ENCODE data around the gene TRIM69.
"Not testable (repeated sequence)": the region's sequence is repeated elsewhere in the genome, so short reads cannot be mapped to it uniquely, and the experiment has no call there.

TRIM69 gene, protein sequence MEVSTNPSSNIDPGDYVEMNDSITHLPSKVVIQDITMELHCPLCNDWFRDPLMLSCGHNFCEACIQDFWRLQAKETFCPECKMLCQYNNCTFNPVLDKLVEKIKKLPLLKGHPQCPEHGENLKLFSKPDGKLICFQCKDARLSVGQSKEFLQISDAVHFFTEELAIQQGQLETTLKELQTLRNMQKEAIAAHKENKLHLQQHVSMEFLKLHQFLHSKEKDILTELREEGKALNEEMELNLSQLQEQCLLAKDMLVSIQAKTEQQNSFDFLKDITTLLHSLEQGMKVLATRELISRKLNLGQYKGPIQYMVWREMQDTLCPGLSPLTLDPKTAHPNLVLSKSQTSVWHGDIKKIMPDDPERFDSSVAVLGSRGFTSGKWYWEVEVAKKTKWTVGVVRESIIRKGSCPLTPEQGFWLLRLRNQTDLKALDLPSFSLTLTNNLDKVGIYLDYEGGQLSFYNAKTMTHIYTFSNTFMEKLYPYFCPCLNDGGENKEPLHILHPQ

DNA sequence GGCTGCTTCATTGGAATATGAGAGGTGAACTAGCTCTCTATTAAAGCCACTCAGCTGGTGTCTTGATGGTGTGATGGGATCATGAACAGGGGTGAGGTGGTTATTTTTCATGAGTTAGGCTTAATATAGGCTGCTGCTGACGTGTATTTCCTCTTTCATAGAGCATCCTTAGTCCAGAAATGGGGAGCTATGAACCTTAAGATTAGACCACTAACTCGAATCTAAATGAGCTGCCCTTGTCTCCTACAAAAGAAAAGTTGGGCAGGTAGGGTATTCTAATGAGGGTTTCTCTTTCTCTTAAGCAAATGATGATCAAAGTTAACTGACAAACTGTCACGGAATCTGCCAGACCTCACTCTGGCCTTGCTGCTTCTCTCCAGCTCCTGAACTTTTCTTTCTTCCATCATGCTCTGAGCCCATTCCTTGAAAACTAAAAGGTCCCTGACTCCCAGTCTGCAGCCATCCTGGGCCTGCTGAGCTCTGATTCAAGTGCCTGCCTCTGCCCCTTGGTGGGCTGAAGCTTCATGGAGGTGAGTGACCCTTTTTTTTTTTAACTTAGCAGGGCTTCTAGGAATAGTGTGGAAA, at the start of gene TRIM69:
TRIM69 (plus strand) TSS at position 348 of the 585 bp plus-strand sequence; CDS start at position 525, 177 bp downstream.
- no peak for DNase-seq

DNA sequence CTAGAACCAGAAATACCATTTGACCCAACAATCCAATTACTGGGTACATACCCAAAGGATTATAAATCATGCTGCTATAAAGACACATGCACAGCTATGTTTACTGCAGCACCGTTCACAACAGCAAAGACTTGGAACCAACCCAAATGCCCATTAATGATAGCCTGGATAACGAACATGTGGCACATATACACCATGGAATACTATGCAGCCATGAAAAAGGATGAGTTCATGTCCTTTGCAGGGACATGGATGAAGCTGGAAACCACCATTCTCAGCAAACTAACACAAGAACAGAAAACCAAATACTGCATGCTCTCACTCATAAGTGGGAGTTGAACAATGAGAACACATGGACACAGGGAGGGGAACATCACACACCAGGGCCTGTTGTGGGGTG, 47.0 kb upstream of the TRIM69 start:
- not testable (repeated sequence) for DNase-seq

DNA sequence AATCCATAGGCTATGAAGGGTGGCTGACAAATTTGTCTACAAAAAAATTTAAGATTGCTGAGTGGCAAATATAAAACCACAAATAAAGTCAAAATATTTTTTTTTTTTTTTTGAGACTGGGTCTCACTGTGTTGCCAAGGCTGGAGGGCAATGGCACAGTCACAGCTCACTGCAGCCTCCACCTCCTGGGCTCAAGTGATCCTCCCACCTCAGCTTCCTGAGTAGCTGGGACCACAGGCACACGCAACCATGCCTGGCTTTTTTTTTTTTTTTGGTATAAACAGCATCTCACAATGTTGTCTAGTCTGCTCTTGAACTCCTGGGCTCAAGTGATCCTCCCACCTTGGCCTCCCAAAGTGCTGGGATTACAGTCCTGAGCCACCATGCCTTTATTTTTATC, 46.1 kb upstream of the TRIM69 start:
- DNase-seq, result not testable (repeated sequence)

DNA sequence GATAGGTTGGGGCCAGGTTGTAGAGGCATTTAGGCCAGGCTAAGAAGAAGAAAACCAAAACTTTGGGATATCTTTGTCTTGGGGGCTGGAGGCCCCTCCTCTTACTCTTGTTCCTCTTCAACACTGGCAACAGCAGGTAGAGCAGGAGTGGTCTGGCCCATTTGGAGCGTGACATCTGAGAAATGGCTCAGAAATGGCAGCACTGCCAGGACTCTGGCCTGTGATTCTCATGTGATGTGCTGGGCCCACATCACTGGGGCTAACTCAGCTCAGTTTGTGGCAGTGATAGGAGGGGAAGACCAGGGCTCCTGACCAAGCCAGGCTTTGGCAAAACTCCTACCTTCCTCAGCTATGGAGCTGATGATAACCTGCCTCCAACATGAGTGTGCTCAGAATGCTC, 43.7 kb upstream of the TRIM69 start:
- no peak for DNase-seq

DNA sequence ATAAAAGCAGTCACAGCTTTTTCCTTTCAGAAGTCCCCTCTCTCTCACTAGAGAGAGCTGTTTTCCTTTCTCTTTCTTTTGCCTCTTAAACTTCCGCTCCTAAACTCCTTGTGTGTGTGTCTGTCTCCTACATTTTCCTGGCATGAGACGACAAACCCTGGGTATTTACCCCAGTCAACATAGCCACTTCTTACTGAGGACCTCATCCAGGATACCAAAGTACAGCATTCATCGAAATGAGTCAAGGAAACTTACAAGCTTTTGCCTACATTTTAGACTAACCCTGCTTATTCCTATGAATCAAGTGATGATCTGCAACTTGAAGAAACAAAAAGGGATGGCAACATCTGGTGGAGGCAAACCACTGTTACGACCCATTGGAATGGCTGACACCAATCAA, 41.9 kb upstream of the TRIM69 start:
- no peak for DNase-seq

DNA sequence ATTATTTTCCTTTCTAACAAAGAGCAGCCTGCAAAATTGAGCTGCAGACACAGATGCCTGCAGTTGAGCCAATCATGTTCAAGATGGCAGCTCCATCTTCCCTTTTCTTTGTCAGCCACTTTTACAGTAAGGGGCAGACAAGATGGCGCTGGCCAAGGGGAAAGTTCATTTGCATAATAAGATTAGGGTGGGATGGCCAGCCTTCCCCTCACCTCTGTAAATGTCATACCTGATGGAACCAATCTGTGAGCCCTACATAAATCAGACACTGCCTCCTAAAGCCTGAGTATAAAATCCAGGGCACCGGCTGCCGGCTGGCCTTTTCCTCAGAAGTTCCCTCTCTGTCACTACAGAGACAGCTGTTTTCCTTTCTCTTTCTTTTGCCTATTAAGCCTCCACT, 41.0 kb upstream of the TRIM69 start:
- DNase-seq, result no peak

DNA sequence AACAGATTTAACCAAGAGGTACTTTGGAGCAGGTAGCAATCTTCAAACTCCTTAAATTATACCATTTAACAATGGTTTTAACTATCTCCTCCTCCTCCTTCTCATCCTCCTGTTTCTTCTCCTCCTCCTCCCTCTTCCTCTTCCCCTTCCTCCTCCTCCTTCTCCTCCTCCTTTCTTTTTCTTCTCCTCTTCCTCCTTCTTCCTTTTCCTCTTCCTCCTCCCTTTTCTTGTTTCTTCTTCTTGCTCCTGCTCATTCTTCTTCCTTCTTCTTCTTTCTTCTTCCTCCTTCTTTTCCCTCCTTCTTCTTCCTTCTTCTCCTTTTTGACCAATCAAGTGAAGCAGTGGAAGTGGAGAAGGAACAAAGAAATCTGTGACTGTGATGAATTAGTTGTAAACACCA, 39.3 kb upstream of the TRIM69 start:
- no peak for DNase-seq

DNA sequence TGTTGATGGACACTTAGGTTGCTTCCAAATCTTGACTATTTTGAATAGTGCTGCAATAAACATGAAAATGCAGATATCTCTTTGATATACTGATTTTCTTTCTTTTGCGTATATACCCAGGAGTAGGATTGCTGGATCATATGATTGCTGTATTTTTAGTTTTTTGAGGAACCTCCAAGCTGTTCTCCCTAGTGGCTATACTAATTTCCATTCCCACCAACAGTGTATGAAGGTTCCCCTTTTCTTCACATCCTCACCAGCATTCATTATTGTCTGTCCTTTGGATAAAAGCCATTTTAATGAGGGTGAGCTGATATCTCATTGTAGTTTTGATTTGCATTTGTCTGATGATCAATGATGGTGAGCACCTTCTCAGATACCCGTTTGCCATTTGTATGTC, 37.7 kb upstream of the TRIM69 start:
- DNase-seq, result no peak

DNA sequence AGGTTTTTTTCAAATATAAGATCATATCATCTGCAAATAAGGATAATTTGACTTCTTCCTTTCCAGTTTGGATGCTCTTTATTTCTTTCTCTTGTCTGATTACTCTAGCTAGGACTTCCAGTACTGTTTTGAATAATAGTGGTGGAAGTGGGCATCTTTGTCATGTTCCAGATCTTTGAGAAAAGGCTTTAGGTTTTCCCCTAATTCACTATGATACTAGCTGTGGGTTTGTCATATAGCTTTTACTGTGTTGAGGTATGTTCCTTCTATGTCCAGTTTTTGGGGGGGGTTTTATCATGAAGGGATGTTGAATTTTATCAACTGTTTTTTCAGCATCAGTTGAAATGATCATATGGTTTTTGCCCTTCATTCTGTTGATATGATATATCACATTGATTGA, 35.7 kb upstream of the TRIM69 start:
- DNase-seq, result not testable (repeated sequence)

DNA sequence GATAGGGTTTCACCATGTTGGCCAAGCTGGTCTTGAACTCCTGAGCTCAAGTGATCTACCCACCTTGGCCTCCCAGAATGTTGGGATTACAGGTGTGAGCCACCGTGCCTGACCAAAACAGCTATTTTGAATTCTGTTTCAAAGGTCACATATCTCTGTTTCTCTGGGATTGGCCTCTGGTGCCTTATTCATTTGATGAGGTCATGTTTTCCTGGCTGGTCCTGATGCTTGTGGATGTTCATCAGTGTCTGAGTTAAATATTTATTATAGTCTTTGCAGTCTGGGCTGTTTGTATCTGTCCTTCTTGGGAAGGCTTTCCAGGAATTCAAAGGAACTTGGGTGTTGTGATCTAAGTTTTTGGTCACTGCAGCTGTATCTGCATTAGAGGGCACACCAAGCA, 30.3 kb upstream of the TRIM69 start:
- no peak for DNase-seq

DNA sequence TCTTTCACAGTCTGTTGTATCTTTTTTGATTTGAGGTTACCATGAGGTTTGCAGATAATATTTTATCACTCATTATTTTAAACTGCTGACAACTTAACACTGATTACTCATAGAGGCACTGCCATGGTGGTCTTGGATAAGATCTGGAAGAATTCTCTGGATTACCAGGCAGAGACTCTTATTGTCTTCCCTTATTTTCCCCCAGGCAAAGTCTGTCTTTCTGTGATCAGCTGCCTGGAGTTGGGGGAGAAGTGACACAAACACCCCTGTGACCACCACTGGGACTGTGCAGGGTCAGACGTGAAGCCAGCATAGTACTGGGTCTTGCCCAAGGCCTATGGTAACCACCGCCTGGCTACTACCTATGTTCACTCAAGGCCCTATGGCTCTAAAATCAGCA, 29.9 kb upstream of the TRIM69 start:
- no peak for DNase-seq

DNA sequence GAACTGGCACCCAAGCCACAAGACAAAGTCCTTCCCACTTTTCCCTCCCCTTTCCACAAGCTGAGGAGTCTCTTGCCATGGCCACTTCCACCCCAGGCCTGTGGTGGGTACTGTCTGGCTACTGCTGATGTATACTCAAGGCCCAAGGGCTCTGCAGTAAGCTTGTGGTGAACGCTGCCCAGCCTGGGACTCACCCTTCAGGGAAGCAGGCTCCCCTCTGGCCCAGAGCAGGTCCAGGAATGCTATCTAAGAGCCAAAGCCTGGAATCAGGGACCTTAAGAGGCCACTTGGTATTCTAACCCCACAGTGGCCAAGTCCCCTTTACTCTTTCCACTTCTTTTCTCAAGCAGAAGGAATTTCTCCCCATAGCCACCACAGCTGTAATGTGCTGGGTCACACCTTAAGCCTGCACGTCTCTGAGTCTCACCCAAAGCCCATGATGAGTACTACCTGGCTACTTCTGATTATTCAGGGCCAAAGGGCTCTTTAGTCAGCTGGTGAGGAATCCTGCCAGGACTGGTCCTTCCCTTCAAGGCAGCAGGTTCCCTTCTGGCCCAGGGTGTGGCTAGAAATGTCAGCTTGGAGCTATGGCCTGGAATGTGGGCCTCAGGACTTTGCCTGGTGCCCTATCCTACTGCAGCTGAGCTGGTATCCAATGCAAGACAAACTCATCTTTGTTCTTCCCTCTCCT, 29.2 kb upstream of the TRIM69 start:
- no peak for DNase-seq

DNA sequence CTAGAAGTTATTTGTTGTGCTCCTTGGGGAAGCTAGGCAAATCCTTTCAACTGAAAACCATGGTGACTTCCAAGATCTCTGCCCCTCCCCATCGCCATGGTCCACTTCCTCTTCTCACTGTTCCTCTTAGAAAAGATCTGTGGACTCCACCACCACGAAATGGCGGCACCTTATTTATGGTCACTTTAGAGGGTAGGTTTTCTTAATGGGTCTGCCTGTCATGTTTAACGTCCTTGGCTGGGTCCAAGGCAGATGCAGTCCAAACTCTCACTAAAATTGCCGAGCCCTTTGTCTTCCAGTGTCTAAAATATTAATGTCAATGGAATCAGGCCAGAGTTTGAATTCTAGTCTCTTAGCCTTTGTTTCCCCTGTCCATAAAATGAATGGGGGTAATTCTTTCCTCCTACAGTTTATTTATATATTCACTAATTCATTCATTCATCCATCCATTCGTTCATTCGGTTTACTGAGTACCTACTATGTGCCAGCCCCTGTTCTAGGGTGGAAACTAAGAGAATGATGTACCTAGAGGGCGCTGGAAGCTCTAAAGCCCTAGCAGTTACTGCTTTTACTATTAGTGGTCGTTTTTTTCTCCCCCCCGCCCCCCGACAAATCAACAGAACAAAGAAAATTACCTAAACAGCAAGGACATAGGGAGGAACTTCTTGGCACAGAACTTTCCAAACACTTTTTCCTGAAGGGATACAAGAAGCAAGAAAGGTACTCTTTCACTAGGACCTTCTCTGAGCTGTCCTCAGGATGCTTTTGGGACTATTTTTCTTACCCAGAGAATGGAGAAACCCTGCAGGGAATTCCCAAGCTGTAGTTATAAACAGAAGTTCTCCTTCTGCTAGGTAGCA, 25.9 kb upstream of the TRIM69 start:
- peak; percentile 55 for DNase-seq

DNA sequence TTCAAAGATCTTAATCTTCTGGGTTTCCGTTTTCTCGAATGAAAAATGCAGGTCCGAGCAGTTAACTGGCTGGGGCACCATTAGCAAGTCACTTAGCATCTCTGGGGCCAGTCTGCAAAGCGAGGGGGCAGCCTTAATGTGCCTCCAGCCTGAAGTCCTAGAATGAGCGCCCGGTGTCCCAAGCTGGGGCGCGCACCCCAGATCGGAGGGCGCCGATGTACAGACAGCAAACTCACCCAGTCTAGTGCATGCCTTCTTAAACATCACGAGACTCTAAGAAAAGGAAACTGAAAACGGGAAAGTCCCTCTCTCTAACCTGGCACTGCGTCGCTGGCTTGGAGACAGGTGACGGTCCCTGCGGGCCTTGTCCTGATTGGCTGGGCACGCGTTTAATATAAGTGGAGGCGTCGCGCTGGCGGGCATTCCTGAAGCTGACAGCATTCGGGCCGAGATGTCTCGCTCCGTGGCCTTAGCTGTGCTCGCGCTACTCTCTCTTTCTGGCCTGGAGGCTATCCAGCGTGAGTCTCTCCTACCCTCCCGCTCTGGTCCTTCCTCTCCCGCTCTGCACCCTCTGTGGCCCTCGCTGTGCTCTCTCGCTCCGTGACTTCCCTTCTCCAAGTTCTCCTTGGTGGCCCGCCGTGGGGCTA, 25.1 kb upstream of the TRIM69 start, which contains the start of the genes B2M and PATL2:
B2M (plus strand) TSS at position 422 of the 647 bp plus-strand sequence; CDS start at position 452, 30 bp downstream.
PATL2 (minus strand) TSS at position 228 of the 647 bp plus-strand sequence. CDS start 34,833 bp downstream, outside the sequence.
- DNase-seq, result peak; percentile 97

DNA sequence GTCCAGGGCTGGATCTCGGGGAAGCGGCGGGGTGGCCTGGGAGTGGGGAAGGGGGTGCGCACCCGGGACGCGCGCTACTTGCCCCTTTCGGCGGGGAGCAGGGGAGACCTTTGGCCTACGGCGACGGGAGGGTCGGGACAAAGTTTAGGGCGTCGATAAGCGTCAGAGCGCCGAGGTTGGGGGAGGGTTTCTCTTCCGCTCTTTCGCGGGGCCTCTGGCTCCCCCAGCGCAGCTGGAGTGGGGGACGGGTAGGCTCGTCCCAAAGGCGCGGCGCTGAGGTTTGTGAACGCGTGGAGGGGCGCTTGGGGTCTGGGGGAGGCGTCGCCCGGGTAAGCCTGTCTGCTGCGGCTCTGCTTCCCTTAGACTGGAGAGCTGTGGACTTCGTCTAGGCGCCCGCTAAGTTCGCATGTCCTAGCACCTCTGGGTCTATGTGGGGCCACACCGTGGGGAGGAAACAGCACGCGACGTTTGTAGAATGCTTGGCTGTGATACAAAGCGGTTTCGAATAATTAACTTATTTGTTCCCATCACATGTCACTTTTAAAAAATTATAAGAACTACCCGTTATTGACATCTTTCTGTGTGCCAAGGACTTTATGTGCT, 24.5 kb upstream of the TRIM69 start:
- peak; percentile 75 for DNase-seq

DNA sequence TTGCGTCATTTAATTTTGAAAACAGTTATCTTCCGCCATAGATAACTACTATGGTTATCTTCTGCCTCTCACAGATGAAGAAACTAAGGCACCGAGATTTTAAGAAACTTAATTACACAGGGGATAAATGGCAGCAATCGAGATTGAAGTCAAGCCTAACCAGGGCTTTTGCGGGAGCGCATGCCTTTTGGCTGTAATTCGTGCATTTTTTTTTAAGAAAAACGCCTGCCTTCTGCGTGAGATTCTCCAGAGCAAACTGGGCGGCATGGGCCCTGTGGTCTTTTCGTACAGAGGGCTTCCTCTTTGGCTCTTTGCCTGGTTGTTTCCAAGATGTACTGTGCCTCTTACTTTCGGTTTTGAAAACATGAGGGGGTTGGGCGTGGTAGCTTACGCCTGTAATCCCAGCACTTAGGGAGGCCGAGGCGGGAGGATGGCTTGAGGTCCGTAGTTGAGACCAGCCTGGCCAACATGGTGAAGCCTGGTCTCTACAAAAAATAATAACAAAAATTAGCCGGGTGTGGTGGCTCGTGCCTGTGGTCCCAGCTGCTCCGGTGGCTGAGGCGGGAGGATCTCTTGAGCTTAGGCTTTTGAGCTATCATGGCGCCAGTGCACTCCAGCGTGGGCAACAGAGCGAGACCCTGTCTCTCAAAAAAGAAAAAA, 23.9 kb upstream of the TRIM69 start:
- peak; percentile 80 for DNase-seq

DNA sequence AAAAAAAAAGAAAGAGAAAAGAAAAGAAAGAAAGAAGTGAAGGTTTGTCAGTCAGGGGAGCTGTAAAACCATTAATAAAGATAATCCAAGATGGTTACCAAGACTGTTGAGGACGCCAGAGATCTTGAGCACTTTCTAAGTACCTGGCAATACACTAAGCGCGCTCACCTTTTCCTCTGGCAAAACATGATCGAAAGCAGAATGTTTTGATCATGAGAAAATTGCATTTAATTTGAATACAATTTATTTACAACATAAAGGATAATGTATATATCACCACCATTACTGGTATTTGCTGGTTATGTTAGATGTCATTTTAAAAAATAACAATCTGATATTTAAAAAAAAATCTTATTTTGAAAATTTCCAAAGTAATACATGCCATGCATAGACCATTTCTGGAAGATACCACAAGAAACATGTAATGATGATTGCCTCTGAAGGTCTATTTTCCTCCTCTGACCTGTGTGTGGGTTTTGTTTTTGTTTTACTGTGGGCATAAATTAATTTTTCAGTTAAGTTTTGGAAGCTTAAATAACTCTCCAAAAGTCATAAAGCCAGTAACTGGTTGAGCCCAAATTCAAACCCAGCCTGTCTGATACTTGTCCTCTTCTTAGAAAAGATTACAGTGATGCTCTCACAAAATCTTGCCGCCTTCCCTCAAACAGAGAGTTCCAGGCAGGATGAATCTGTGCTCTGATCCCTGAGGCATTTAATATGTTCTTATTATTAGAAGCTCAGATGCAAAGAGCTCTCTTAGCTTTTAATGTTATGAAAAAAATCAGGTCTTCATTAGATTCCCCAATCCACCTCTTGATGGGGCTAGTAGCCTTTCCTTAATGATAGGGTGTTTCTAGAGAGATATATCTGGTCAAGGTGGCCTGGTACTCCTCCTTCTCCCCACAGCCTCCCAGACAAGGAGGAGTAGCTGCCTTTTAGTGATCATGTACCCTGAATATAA, 23.0 kb upstream of the TRIM69 start:
- peak; percentile 65 for DNase-seq

DNA sequence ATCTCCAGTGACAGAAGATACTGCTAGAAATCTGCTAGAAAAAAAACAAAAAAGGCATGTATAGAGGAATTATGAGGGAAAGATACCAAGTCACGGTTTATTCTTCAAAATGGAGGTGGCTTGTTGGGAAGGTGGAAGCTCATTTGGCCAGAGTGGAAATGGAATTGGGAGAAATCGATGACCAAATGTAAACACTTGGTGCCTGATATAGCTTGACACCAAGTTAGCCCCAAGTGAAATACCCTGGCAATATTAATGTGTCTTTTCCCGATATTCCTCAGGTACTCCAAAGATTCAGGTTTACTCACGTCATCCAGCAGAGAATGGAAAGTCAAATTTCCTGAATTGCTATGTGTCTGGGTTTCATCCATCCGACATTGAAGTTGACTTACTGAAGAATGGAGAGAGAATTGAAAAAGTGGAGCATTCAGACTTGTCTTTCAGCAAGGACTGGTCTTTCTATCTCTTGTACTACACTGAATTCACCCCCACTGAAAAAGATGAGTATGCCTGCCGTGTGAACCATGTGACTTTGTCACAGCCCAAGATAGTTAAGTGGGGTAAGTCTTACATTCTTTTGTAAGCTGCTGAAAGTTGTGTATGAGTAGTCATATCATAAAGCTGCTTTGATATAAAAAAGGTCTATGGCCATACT, 21.1 kb upstream of the TRIM69 start:
- DNase-seq, result no peak

DNA sequence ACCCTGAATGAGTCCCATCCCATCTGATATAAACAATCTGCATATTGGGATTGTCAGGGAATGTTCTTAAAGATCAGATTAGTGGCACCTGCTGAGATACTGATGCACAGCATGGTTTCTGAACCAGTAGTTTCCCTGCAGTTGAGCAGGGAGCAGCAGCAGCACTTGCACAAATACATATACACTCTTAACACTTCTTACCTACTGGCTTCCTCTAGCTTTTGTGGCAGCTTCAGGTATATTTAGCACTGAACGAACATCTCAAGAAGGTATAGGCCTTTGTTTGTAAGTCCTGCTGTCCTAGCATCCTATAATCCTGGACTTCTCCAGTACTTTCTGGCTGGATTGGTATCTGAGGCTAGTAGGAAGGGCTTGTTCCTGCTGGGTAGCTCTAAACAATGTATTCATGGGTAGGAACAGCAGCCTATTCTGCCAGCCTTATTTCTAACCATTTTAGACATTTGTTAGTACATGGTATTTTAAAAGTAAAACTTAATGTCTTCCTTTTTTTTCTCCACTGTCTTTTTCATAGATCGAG, 20.5 kb upstream of the TRIM69 start:
- DNase-seq, result no peak
